CD4-positive, alpha-beta T cell treated with Interleukin-6 for 4 hours (primary cell): Measurements from ENCODE around the gene LINGO1.

Experiments
- DNase-seq: peaks from one replicate; pipeline ENCODE4 v3.0.0-alpha.2; 2020; ENCODE audit warnings: mixed read lengths

Gene LINGO1

GRCh38 chr15:77656294-77656693 is 23.6 kb upstream of the LINGO1 start:
- no peak for DNase-seq

- DNase-seq, result no peak
Observed at GRCh38 chr15:77654975-77655374, 22.3 kb upstream of the LINGO1 start.

DNA sequence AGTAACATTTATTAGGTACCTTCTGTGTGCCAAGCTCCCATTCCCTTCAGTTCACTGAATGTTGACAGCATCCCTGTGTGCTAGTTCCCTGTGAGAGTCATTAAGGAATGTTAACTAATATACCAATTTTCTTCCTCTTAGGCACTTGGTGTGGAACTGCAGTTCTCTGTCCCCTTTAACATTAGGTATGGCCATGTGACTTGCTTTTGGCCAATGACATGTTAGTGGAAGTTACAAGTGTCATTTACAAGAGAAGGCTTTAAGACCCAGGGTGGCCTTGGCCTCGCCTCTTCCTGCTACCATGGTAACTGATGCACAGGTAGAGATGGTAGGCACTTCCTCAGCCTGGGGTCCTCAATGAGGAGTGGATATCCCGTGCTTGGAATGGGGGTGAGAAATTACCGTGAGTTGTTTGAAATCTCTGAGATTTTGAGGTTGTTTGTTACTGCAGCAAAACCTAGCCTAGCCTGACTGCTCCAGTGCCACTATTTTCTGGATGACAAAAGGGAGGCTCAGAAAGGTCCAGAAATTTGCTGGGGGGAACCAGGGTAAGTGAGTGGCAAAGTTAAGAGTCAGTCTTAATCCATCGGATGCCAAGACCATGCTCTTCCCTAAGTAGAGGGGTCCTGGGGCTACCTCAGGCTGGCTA is 21.2 kb upstream of the LINGO1 start:
- no peak for DNase-seq

DNA sequence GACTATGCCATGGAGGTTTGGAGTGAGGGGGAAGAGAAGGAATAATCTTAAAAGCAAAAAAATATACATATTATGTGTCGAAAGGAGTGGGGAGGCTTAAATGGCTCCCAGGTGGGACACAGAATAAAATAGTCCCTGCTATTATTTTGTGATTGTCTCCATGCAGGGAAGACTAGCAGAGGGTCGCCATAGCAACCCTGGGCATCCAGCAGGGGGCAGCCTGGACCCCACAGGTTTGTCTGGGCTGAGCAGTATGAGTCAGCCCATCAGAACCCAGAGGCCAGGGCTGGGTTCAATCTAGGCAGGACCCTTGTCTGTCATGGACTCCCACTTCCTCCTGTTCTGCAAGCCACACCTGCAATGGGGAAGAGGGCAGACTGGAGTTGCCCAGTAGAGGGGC is 17.6 kb upstream of the LINGO1 start:
- DNase-seq, result no peak

GRCh38 chr15:77649610-77650009 is 16.9 kb upstream of the LINGO1 start:
- DNase-seq, result no peak

GRCh38 chr15:77649017-77649416 is 16.3 kb upstream of the LINGO1 start:
- no peak for DNase-seq

DNA sequence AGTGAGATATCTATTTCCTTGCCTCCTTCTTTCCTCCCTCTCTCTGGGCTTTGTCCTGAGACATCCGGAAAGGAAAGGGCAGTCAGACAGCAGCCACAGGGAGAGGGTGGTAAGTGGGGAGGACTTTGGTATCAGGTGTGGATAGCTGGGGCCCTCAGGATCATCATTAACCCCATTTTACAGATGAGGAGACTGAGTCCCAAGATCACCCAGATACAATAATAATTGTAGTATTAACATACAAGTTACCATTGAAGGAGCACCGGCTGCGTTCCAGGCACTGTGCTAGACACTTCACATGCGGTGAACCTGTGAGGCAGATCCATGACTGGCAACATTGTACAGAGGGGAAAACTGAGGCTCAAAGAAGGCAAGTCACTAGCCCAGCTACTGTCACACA is 15.2 kb upstream of the LINGO1 start:
- no peak for DNase-seq

DNA sequence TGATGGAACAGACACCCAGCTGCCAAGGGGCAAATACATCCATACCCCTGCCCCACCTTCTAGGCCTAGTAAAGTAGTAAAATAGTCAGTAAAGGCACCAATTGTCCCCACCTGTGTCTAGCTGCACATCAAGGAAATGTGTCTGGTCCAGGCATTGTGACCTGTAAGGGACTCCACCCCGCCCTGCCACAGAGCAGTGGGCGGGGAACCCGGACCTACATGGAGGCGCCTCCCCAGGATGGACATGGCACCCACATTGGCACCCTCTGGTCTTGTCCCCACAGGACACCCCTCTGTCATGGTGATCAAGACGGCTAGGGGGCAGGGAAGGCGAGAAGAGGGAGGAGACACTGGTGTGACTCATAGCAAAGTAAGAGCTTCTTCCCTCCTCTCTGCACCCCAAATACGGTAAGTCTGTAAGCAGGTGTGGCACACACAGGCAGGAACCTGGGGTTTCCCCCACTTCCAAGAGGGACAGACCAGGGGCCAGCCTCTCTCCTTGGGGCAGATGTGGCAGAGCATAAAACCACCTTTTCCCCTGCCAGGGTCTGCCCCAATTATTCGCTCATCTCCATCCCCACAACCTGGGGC is 13.5 kb upstream of the LINGO1 start:
- no peak for DNase-seq

- DNase-seq, result no peak
Observed at GRCh38 chr15:77645602-77646001, 12.9 kb upstream of the LINGO1 start.

DNA sequence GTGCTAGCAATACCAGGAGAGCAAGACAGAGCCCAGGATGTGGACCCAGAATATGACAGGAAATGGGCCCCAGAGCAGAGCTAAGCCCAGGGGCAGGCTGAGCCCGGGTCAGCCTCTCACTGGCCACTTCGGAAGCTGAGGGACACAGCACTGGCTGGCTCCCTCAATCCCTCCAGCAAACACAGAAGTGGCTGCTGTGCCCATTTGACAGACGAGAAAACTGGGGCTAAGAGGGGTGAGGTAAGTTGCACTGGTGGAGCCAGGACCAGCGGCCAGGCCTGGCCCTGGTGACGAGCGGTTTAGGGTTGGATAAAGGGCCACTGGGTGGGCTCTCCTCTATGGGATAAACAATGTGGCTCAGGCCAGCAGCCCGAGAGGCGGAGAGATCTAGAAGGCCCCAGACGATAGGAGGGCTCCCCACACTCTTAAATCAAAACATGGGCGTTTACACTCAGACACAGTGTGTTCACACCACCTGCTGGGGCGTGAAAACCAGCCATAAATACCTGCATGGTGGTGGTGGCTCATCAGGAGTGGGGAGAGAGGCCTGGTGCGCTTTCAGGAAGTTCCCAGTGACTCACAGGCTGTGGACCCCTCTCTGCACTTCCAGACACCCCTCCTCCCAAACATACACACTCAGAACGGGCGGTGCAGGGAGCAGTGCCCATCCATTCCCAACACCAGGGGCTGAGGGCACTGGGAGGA is 12.0 kb upstream of the LINGO1 start:
- DNase-seq, result no peak

GRCh38 chr15:77643764-77644163 is 11.1 kb upstream of the LINGO1 start:
- no peak for DNase-seq

- DNase-seq, result no peak
Observed at GRCh38 chr15:77642793-77643430, 10.2 kb upstream of the LINGO1 start.

GRCh38 chr15:77641999-77642398 is 9.3 kb upstream of the LINGO1 start:
- DNase-seq, result no peak

DNA sequence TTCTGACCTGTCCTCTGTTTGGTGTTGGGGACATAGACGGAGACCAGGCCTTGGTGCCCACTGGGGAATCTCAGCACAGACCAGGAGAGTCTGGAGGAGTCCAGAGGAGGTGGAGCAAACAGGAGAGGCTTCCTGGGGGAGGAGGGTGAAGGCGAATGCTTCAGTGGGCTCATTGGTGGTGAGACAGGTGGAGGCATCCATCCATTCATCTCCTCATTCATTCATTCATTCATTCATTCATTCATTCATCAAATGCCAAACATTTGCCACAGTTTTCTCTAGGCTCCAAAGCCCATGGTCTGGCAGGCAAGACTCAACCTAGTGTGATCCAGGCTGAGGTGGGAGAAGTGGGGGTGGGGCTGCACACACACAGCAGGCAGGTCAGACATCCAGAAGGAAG is 7.9 kb upstream of the LINGO1 start:
- no peak for DNase-seq

GRCh38 chr15:77639431-77639830 is 6.7 kb upstream of the LINGO1 start:
- DNase-seq, result no peak

DNA sequence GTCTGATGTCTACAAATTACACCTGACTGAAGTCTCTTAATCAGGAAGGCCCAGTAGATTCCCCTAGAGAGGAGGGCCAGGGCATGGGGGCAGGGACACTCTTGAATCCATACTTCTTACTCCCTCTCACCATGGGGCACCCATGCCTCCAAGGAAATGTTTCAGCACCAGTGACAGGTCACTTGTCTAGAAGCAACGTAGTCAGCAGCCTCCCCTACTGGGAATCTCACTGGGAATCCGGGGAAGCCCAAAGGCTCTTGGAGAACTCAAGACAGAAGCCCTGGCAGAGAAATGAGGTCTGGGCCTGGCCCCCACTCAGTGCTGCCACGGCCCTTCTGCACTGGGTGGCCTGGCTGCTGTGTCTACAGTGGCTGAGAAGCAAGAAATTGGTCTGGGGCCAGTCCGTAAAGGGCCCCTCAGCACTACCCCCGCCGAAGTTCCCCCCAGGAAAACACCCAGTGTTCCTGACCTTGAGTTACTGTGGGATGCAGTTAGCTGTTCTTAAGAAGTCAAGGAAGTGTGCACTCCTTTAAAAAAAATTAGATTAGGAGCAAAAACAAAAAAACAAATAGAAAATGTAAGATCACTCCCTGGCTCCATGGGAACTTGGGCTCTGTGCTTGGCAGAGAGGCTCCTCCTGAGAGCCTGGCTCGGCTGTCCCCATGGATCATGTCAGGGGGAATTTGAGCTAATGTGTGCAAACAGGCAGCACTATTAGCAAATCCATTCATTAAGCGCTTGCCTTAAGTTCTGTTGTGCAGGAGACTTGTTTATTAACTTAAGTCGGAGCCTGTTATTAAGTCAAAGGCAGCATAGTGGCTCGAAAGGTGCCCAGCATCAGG is 5.4 kb upstream of the LINGO1 start:
- no peak for DNase-seq

GRCh38 chr15:77636209-77636608 is 3.5 kb upstream of the LINGO1 start:
- DNase-seq, result no peak

DNA sequence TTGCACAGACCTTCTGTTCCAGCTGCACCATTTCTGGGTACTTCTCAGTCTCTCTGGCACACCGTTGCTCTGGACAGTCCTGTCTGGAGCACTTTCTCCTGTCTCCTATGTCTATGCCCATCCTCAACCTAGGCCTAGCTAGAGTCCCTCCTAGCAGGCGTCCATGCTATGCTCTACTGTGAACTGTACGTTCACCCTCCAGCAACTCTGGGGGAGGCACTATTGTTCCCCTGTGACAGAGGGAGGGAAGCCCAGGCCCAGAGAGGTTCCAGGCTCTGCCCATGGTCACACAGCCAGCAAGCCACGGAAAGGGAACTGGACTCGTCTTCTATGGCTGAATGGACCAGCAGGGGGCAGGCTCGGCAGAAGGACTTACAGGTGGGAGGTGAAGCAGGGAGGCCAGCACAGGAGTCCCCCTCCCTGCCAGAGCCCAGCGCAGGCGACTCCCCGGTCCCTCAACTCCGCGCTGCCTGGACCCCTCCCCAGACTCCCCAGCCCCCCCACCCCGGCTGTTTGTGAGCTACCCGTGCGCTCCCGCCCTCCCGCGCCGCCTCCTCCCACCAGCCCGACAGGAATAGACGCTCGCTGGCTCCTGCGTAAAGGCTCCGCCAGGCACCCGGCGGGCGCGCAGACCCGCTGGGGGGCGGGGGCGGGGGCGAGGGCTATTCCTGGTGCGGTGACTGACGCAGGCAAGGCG is 1.7 kb upstream of the LINGO1 start:
- peak; percentile 45 for DNase-seq

GRCh38 chr15:77633913-77634265 is 1.2 kb upstream of the LINGO1 start:
- DNase-seq, result no peak

DNA sequence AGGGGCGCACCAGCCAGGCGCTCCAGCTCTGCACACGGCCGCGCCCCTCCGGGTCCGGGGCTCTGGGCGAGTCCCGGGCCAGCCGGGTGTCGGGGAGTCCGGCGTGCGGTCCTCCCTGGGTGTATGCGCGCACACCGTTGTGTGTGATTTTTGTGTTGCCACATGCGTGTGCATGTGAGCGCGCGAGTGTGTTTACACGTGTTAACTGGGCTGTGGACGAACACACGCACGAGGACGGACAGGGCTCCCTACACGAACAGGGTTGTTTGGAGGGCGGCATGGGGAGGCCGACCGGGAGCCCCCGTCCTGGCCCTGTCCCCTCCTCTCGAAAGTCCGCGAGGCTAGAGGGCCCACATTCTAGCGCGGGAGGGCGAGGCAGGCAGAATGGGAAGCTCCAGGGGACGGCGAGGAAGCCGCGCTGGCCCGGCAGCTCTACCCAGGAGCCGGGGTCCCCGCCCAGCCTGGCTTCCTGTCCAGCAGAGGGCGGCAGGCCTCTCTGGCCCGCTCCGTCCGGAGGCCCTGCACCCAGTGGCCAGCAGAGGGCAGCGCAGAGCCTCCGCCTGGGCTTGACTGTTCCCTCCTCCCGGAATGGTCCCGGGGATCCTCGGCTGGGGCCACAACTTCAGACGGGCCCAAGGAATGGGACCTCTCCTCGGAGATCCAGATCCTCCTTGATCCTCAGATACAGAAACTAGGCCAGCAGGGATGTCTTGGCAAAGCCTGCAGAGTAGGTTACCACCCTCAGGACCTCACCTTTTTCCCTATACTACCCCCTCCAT is 611 bp upstream of the LINGO1 start:
- peak; percentile 56 for DNase-seq

DNA sequence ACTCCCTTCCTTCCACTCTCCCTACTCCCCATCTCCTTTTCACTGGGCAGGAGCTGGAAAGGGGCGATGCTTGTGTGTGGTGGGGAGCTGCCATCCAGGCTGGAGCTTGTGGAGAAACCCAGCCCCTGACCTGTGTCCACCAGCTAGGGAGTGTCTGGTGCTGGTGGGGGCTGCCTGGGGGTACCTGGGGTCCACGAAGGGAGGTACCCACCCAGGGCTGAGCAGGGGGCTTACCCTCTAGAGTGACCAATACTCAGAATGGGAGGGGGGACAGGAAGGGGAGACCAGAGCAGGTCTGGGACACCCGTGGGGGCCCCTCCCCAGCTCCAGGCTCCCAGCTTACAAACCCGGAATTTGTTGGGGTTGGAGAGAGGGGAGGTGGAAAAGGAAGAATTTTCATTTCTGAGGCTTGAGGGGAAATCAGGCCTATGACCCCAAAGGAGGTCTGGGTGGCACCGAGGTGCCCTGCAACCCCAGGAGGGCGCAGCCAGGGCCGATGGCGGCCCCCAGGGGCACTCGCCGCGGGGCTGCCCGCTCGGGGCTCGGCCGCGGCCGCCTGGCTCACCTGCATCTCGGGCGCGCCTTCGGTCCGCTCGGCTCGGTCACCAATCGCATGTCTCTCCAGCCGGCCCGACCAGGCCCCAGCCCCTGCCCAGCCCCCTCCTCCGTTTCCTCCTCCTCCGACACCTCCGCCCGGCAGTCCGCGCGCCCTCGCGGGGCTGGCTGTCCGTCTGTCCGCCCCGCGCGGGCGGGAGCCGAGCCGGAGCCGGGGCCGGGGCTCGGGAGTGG is 773 bp downstream of the LINGO1 start:
- DNase-seq, result no peak
